HEK293 (cell line): ENCODE data around the gene NME1.

Experiments
- CTCF ChIA-PET: fragments of 350-600 bp; formaldehyde crosslinking; extraction: SDS; loops from one replicate; lab custom pipeline; 2021; ENCODE audit warnings: antibody characterized with exemption; lab: Yijun Ruan, JAX
- POLR2A ChIA-PET: fragments of 300-600 bp; formaldehyde crosslinking; extraction: SDS; loops from one replicate; lab custom pipeline; 2020; ENCODE audit warnings: antibody characterized with exemption, inconsistent platforms; lab: Yijun Ruan, JAX
- H3K27ac ChIP-seq: fragments of 200-500 bp; sonication (Bioruptor generic); 2 replicates; pipeline ENCODE4 v1.5.1; 2014; ENCODE audit warnings: low read depth, low read length, control low read depth, inconsistent platforms; ENCODE audit errors: extremely low read depth
- H3K36me3 ChIP-seq, 2 experiments: fragments of 200-500 bp in 1 of 2; sonication (Bioruptor generic) in 1 of 2; 1 replicate in 1 of 2; 2 replicates in 1 of 2; pipeline ENCODE4 v1.5.1; 2014 to 2017; ENCODE audit warnings: inconsistent platforms in 2 of 2, low read length in 2 of 2; ENCODE audit not compliant: control insufficient read depth in 2 of 2, insufficient read depth in 1 of 2
- H3K4me1 ChIP-seq: fragments of 200-500 bp; sonication (Bioruptor generic); 2 replicates; pipeline ENCODE4 v1.5.1; 2014; ENCODE audit warnings: mild to moderate bottlenecking, low read length, inconsistent platforms; ENCODE audit not compliant: control insufficient read depth, insufficient read depth
- H3K4me3 ChIP-seq: 2 replicates; pipeline ENCODE4 v1.5.1; 2011; ENCODE audit warnings: low read depth, mild to moderate bottlenecking, control low read depth, low read length, moderate library complexity
- H3K9me3 ChIP-seq: fragments of 200-500 bp; sonication (Bioruptor generic); 2 replicates; pipeline ENCODE4 v1.5.1; 2014; ENCODE audit warnings: low read depth, low read length, inconsistent platforms; ENCODE audit not compliant: control insufficient read depth, insufficient read depth
- AEBP2 ChIP-seq: fragments of 450-650 bp; formaldehyde crosslinking; IDR thresholded peaks from 2 replicates; pipeline ENCODE4 v1.5.1; 2016; ENCODE audit warnings: missing biosample characterization, missing genetic modification characterization, borderline replicate concordance
- EGR2 ChIP-seq: fragments of 450-650 bp; formaldehyde crosslinking; IDR thresholded peaks from 2 replicates; pipeline ENCODE4 v1.5.1; 2016; ENCODE audit warnings: low read depth, missing biosample characterization, missing genetic modification characterization
- HIC1 ChIP-seq: fragments of 450-650 bp; formaldehyde crosslinking; IDR thresholded peaks from 2 replicates; pipeline ENCODE4 v1.5.1; 2016; ENCODE audit warnings: missing biosample characterization, missing genetic modification characterization
- KLF16 ChIP-seq: fragments of 450-650 bp; formaldehyde crosslinking; IDR thresholded peaks from 2 replicates; pipeline ENCODE4 v1.5.1; 2017; ENCODE audit warnings: missing biosample characterization, missing genetic modification characterization
- KLF7 ChIP-seq: fragments of 450-650 bp; formaldehyde crosslinking; IDR thresholded peaks from 2 replicates; pipeline ENCODE4 v1.5.1; 2016; ENCODE audit warnings: missing biosample characterization, missing genetic modification characterization, borderline replicate concordance
- KLF8 ChIP-seq: fragments of 450-650 bp; formaldehyde crosslinking; IDR thresholded peaks from 2 replicates; pipeline ENCODE4 v1.5.1; 2016; ENCODE audit warnings: missing biosample characterization, missing genetic modification characterization
- REST ChIP-seq: fragments of 450-650 bp; formaldehyde crosslinking; IDR thresholded peaks from 2 replicates; pipeline ENCODE4 v1.5.1; 2016; ENCODE audit warnings: missing biosample characterization, missing genetic modification characterization
- SCRT1 ChIP-seq: fragments of 450-650 bp; formaldehyde crosslinking; IDR thresholded peaks from 2 replicates; pipeline ENCODE4 v1.5.1; 2016; ENCODE audit warnings: missing biosample characterization, missing genetic modification characterization, borderline replicate concordance
- ZBTB17 ChIP-seq: fragments of 450-650 bp; formaldehyde crosslinking; IDR thresholded peaks from 2 replicates; pipeline ENCODE4 v1.5.1; 2016; ENCODE audit warnings: missing biosample characterization, missing genetic modification characterization
- ZBTB26 ChIP-seq: fragments of 450-650 bp; formaldehyde crosslinking; optimal IDR thresholded peaks from 2 replicates; pipeline ENCODE3; 2016; ENCODE audit warnings: missing biosample characterization, mild to moderate bottlenecking, missing genetic modification characterization
- ZBTB6 ChIP-seq: fragments of 450-650 bp; formaldehyde crosslinking; IDR thresholded peaks from 2 replicates; pipeline ENCODE4 v1.5.1; 2017; ENCODE audit warnings: missing biosample characterization, missing genetic modification characterization
- ZBTB7A ChIP-seq: fragments of 450-650 bp; formaldehyde crosslinking; IDR thresholded peaks from 2 replicates; pipeline ENCODE4 v1.5.1; 2016; ENCODE audit warnings: low read depth, missing biosample characterization, missing genetic modification characterization
- ZFP37 ChIP-seq: fragments of 450-650 bp; formaldehyde crosslinking; IDR thresholded peaks from 2 replicates; pipeline ENCODE4 v1.5.1; 2016; ENCODE audit warnings: missing biosample characterization, missing genetic modification characterization
- ZFP41 ChIP-seq: fragments of 450-650 bp; formaldehyde crosslinking; IDR thresholded peaks from 2 replicates; pipeline ENCODE4 v1.5.1; 2016; ENCODE audit warnings: missing biosample characterization, missing genetic modification characterization, borderline replicate concordance
- ZNF202 ChIP-seq: fragments of 450-650 bp; formaldehyde crosslinking; IDR thresholded peaks from 2 replicates; pipeline ENCODE4 v1.5.1; 2016; ENCODE audit warnings: missing biosample characterization, missing genetic modification characterization, borderline replicate concordance
- ZNF23 ChIP-seq: fragments of 450-650 bp; formaldehyde crosslinking; IDR thresholded peaks from 2 replicates; pipeline ENCODE4 v1.5.1; 2016; ENCODE audit warnings: missing biosample characterization, missing genetic modification characterization, borderline replicate concordance
- ZNF302 ChIP-seq: fragments of 450-650 bp; formaldehyde crosslinking; IDR thresholded peaks from 2 replicates; pipeline ENCODE4 v1.5.1; 2016; ENCODE audit warnings: missing biosample characterization, missing genetic modification characterization, low read depth
- ZNF423 ChIP-seq: fragments of 450-650 bp; formaldehyde crosslinking; IDR thresholded peaks from 2 replicates; pipeline ENCODE4 v1.5.1; 2016; ENCODE audit warnings: missing biosample characterization, missing genetic modification characterization
- ZNF488 ChIP-seq: fragments of 450-650 bp; formaldehyde crosslinking; IDR thresholded peaks from 2 replicates; pipeline ENCODE4 v1.5.1; 2016; ENCODE audit warnings: missing biosample characterization, missing genetic modification characterization
- ZNF521 ChIP-seq: fragments of 450-650 bp; formaldehyde crosslinking; IDR thresholded peaks from 2 replicates; pipeline ENCODE4 v1.5.1; 2017; ENCODE audit warnings: missing biosample characterization, mild to moderate bottlenecking, missing genetic modification characterization
- ZNF529 ChIP-seq: fragments of 450-650 bp; formaldehyde crosslinking; IDR thresholded peaks from 2 replicates; pipeline ENCODE4 v1.5.1; 2017; ENCODE audit warnings: missing genetic modification characterization, missing biosample characterization; ENCODE audit not compliant: insufficient replicate concordance
- ZNF560 ChIP-seq: fragments of 450-650 bp; formaldehyde crosslinking; IDR thresholded peaks from 2 replicates; pipeline ENCODE4 v1.5.1; 2017; ENCODE audit warnings: missing biosample characterization, missing genetic modification characterization, borderline replicate concordance
- ZNF624 ChIP-seq: fragments of 450-650 bp; formaldehyde crosslinking; IDR thresholded peaks from 2 replicates; pipeline ENCODE4 v1.5.1; 2017; ENCODE audit warnings: missing biosample characterization, missing genetic modification characterization
- ZNF692 ChIP-seq: fragments of 450-650 bp; formaldehyde crosslinking; IDR thresholded peaks from 2 replicates; pipeline ENCODE4 v1.5.1; 2016; ENCODE audit warnings: missing biosample characterization, missing genetic modification characterization

The NME1 gene

GRCh38 chr17:51120357-51120738 lies 33.0 kb upstream of the NME1 start:
- Histone ChIP-seq H3K27ac (peak overlapping the region; percentile 91), H3K36me3 (no peaks in the 10 kb centered on the region; a peak in 1 of 3 replicates), H3K4me1 (peaks cover 14% of the 10 kb centered on the region), H3K9me3 (no peaks in the 10 kb centered on the region), H3K4me3 (peak overlapping the region; percentile 96)
- ChIA-PET CTCF (interaction anchor here (1.1 to 1.8 kb wide), 3 partner anchors 33 to 120 kb away, joined by 4 to 9 read pairs (median 4); partner anchors contain the start of gene NME1), POLR2A (interaction anchor here (0.6 to 2.7 kb wide), 14 partner anchors 10 to 337 kb away, joined by 3 to 23 read pairs (median 4); partner anchors contain the start of genes NME1, NME2 and TOB1)
- no peak for TF ChIP-seq ZNF302 (tag by site-specific recombination)
- TF ChIP-seq KLF7: 0 out of 2 replicates have a peak, but pooled peaks have one; percentile 23
- TF ChIP-seq ZNF488 (tag by site-specific recombination): no peak
- no peak for TF ChIP-seq ZNF529
- peak; percentile 94 for TF ChIP-seq ZBTB6 (tag by site-specific recombination)
- no peak for TF ChIP-seq ZFP37 (tag by site-specific recombination)
- TF ChIP-seq ZBTB17 (tag by site-specific recombination): peak; percentile 60; the same call in 1 of the 2 replicates
- peak; percentile 10; the same call in 1 of the 2 replicates for TF ChIP-seq REST
- no peak for TF ChIP-seq ZNF521 (tag by site-specific recombination)
- 0 out of 2 replicates have a peak, but pooled peaks have one; percentile 55 for TF ChIP-seq ZBTB7A
- no peak for TF ChIP-seq AEBP2
- TF ChIP-seq EGR2: peak; percentile 18; the same call in 1 of the 2 replicates
- TF ChIP-seq ZNF692: no peak; the same call in 1 of the 2 replicates
- TF ChIP-seq SCRT1 (tag by site-specific recombination): no peak
- TF ChIP-seq ZNF202 (tag by site-specific recombination): no peak
- peak; percentile 76; the same call in 1 of the 2 replicates for TF ChIP-seq KLF8 (tag by site-specific recombination)
- peak; percentile 88 for TF ChIP-seq ZBTB26 (tag by site-specific recombination)
- TF ChIP-seq ZNF560: no peak
- TF ChIP-seq HIC1 (tag by site-specific recombination): no peak
- peak; percentile 25; the same call in 1 of the 2 replicates for TF ChIP-seq KLF16 (tag by site-specific recombination)
- no peak for TF ChIP-seq ZNF23 (tag by site-specific recombination)
- TF ChIP-seq ZNF423: no peak
- TF ChIP-seq ZFP41 (tag by site-specific recombination): no peak
- TF ChIP-seq ZNF624 (tag by site-specific recombination): no peak
